Activated CD4-positive, alpha-beta memory T cell treated with anti-CD3 and anti-CD28 coated beads, Interleukin-2, amount 10 ng/mL, durations not matched to agents 7 days and 5 days (primary cell): ENCODE measurements around the gene MFNG. TPM values are rescaled to one million over a fixed set of nuclear protein-coding genes. Genes with fewer than 3 reads are reported as not detected.

Experiments used
- CTCF ChIA-PET: fragments of 350-600 bp; sonication (Branson Sonifier 250); formaldehyde crosslinking; loops from one replicate; lab custom pipeline; 2021; ENCODE audit warnings: antibody characterized with exemption, inconsistent platforms; lab: Charles Lee
- POLR2A ChIA-PET: fragments of 350-600 bp; sonication (Branson Sonifier 250); formaldehyde crosslinking; loops from one replicate; lab custom pipeline; 2021; ENCODE audit warnings: antibody characterized with exemption; lab: Charles Lee
- DNase-seq: peaks from one replicate; pipeline ENCODE4 v3.0.0-alpha.2; 2020
- H3K27ac Mint-ChIP-seq: one replicate; pipeline ENCODE4 v1.8.0; 2021; ENCODE audit warnings: mild to moderate bottlenecking, mixed read lengths
- H3K27me3 Mint-ChIP-seq: one replicate; pipeline ENCODE4 v1.8.0; 2021; ENCODE audit warnings: mixed read lengths
- H3K36me3 Mint-ChIP-seq: one replicate; pipeline ENCODE4 v1.8.0; 2021; ENCODE audit warnings: low read depth, mixed read lengths
- H3K4me1 Mint-ChIP-seq: one replicate; pipeline ENCODE4 v1.8.0; 2021; ENCODE audit warnings: mixed read lengths
- H3K4me3 Mint-ChIP-seq: one replicate; pipeline ENCODE4 v1.8.0; 2021; ENCODE audit warnings: mild to moderate bottlenecking, mixed read lengths
- H3K9me3 Mint-ChIP-seq: one replicate; pipeline ENCODE4 v1.8.0; 2021; ENCODE audit warnings: mixed read lengths
- total RNA-seq, 2 experiments: library from RNA; stranded (reverse); gene quantifications; one replicate each; pipeline ENCODE4 v1.2.3, GENCODE V29; 2021

Gene MFNG
- total RNA-seq, 2 experiments from 2014 or later, result 200 to 203 TPM

DNA sequence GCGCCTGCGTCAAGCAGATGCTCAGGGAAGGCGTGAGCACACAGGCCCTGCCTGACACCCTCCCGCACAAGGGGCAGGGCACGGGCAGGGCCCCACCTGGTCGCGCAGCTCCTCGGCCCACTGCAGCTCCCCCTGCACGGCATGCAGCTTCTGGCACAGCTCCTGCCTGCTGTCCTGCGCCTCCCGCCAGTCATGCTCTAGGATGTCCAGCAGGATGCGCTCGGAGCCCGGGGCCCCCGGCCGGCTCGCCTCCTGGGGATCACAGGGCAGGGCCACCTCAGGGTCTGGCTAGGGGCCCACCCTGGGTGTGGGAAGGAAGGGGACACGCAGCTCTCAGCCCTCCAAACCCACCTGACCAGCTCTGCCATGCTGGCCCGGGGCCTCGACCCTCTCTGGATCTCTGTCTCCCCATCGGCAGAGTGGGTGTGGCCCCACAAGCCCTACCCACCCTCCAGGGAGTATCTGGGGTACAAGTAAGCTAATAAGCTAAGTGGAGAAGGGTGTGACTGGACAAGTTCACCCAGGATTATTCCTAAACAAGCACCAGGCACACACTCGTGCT, 22.3 kb upstream of the MFNG start:
- Mint-ChIP-seq H3K4me1 (no peaks in the 10 kb centered on the region), H3K4me3 (no peak overlapping the region), H3K27ac (no peak overlapping the region), H3K36me3 (no peaks in the 10 kb centered on the region), H3K9me3 (no peaks in the 10 kb centered on the region), H3K27me3 (peaks cover 5% of the 10 kb centered on the region)
- POLR2A ChIA-PET, result no interaction called here
- DNase-seq, result no peak
- CTCF ChIA-PET, result no interaction called here

DNA sequence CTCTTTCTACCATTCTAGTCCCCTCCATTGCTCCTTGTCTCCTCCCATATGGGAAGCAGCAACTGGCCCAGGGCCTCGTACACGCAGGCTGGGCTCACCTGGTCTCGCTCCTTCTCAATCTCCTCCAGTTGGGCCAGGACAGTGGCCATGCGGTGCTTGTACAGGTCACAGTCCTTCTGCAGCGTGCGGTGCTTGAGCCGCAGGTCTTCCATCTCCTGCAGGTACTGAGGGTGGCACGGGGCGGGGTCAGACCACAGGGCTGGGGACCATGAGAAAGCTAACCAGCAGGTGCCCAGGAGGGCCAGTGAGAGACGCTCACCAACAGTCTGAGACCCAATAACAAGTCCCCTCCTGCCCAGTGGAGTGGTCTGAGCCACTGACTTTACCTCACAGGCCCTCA, 21.5 kb upstream of the MFNG start:
- H3K27me3 Mint-ChIP-seq, result peaks cover 8% of the 10 kb centered on the region
- CTCF ChIA-PET, result interaction anchor here (1.3 kb wide), 1 partner anchor 9 kb away, joined by 4 read pairs; no protein-coding TSS in a partner anchor
- no peaks in the 10 kb centered on the region for H3K4me1 Mint-ChIP-seq
- H3K27ac Mint-ChIP-seq, result no peak overlapping the region
- H3K4me3 Mint-ChIP-seq, result no peak overlapping the region
- POLR2A ChIA-PET, result no interaction called here
- H3K36me3 Mint-ChIP-seq, result no peaks in the 10 kb centered on the region
- DNase-seq, result no peak
- no peaks in the 10 kb centered on the region for H3K9me3 Mint-ChIP-seq

DNA sequence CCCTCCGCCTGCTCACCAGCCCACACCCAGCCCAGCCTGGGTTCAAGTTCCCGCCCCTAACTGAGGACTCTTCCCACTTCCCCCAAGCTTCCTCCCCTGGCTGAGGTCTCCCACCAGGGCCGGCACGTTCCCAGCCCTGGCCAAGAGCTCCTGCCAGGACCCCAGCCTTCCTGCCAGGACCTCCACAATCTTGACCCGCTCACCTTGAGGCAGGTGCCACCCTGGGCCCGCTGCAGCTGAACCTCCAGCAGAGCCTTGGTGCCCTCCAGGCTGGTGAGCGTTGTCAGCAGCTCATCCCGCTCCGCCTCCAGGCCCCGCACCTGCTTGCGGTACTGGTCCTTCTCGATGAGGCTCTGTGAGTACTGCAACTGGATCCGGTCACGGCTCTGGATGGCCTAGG, 19.8 kb upstream of the MFNG start:
- Mint-ChIP-seq H3K27me3 (peaks cover 4% of the 10 kb centered on the region), H3K4me3 (no peak overlapping the region), H3K9me3 (no peaks in the 10 kb centered on the region), H3K4me1 (peaks cover 9% of the 10 kb centered on the region), H3K36me3 (no peaks in the 10 kb centered on the region), H3K27ac (no peak overlapping the region)
- DNase-seq, result no peak
- POLR2A ChIA-PET, result interaction anchor here (0.9 to 1.6 kb wide), 3 partner anchors 19 to 276 kb away, joined by 3 read pairs; no protein-coding TSS in a partner anchor
- CTCF ChIA-PET, result interaction anchor here (0.6 to 1.7 kb wide), 3 partner anchors 9 to 34 kb away, joined by 3 to 4 read pairs (median 3); no protein-coding TSS in a partner anchor

DNA sequence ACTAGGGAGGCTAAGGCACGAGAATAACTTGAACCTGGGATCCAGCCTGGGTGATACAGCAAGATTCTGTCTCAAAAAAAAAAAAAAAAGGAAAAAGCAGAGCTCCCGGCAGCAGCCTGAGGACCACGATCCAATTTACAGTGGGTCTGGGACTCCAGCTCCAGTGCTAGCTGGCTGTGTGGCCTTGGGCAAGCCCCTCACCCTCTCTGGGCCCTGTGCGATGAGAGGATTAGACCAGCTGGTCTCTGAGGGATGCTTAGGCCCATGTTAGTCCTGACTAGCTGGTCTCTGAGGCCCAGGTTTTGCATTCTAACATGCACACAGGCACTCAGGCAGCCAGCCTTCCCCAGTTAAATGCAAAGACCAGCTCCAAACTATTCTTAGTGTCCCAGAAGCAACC, 19.4 kb upstream of the MFNG start:
- peaks cover 9% of the 10 kb centered on the region for H3K4me1 Mint-ChIP-seq
- no peaks in the 10 kb centered on the region for H3K36me3 Mint-ChIP-seq
- DNase-seq, result no peak
- ChIA-PET CTCF (interaction anchor here (0.7 to 1.3 kb wide), 2 partner anchors 19 to 34 kb away, joined by 3 read pairs; no protein-coding TSS in a partner anchor), POLR2A (interaction anchor here (0.6 to 1.6 kb wide), 4 partner anchors 19 to 565 kb away, joined by 3 to 4 read pairs (median 3); no protein-coding TSS in a partner anchor)
- H3K4me3 Mint-ChIP-seq, result no peak overlapping the region
- peaks cover 9% of the 10 kb centered on the region for H3K27me3 Mint-ChIP-seq
- H3K27ac Mint-ChIP-seq, result no peak overlapping the region
- H3K9me3 Mint-ChIP-seq, result no peaks in the 10 kb centered on the region

DNA sequence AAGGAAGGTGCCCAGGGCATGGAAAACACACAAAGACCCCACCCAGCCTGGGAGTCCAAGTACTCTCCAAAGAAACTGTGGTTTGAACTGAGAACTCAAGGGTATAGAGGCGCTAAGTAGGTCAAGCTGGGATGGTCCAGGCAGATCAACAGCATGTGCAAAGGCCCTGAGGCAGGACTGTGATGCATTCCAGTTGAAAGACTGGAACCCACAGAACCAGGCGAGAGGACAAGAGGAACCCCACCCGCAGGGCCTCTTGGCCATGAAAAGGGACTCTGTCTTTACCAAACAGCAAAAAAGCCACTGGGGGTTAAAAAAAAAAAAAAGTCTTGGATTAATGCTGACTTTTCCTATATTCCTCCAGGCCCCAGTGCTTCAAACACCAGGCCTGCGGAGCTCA, 18.8 kb upstream of the MFNG start:
- no peak overlapping the region for H3K4me3 Mint-ChIP-seq
- H3K36me3 Mint-ChIP-seq, result no peaks in the 10 kb centered on the region
- peaks cover 9% of the 10 kb centered on the region for H3K4me1 Mint-ChIP-seq
- H3K9me3 Mint-ChIP-seq, result no peaks in the 10 kb centered on the region
- H3K27me3 Mint-ChIP-seq, result peaks cover 8% of the 10 kb centered on the region
- ChIA-PET CTCF (interaction anchor here (0.6 to 1.3 kb wide), 3 partner anchors 11 to 33 kb away, joined by 3 read pairs; no protein-coding TSS in a partner anchor), POLR2A (interaction anchor here (0.6 to 0.9 kb wide), 2 partner anchors 275 to 564 kb away, joined by 3 to 4 read pairs; no protein-coding TSS in a partner anchor)
- no peak overlapping the region for H3K27ac Mint-ChIP-seq
- DNase-seq, result no peak

DNA sequence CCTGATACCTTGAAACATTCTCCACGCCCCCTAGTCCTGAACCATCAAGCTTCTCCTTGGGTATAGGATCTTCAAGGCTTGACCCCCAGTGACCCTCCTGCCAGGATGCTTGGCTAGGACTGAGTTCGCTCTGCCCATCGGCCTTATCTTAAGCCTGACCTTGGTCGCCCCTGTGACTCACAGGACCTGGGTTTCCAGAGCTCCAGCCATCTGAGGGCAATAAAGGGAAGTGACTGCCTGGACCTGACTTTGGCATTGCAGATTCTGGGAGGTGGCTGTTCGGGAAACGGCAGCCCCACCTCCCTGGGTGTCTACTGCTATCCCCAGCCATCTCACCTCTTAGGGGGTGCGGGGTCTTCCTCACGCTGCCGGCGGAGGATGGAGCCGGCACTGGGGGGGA, 17.7 kb upstream of the MFNG start:
- no peak overlapping the region for H3K4me3 Mint-ChIP-seq
- H3K36me3 Mint-ChIP-seq, result no peaks in the 10 kb centered on the region
- ChIA-PET CTCF (no interaction called here), POLR2A (no interaction called here)
- no peak for DNase-seq
- H3K27me3 Mint-ChIP-seq, result peaks cover 14% of the 10 kb centered on the region
- peaks cover 9% of the 10 kb centered on the region for H3K4me1 Mint-ChIP-seq
- H3K9me3 Mint-ChIP-seq, result no peaks in the 10 kb centered on the region
- H3K27ac Mint-ChIP-seq, result no peak overlapping the region

DNA sequence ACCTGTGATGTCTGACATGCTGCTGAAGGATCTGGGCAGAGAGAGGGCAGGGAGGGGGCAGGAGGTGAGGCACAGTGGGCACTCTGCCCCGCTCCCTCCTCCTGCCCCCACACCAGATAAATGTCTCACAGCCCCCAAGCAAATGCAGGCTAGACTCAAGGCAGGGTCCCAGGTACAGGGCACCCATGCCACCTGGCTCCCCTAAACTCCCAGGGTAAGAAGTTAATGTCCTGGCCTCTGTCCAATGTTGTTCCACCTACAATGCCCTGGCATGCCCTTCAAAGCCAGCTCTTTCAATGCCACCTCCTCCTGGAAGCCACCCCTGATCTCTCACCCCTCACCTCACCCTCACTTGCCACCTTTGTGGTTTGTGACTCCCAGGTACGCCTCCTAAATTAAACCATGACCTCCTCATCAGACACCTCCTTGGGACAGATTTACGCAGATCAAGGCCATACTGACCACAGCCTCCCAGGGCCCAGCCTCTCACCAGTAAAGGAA, 17.0 kb upstream of the MFNG start:
- peaks cover 9% of the 10 kb centered on the region for H3K4me1 Mint-ChIP-seq
- H3K4me3 Mint-ChIP-seq, result no peak overlapping the region
- H3K27ac Mint-ChIP-seq, result no peak overlapping the region
- POLR2A ChIA-PET, result no interaction called here
- H3K27me3 Mint-ChIP-seq, result peaks cover 14% of the 10 kb centered on the region
- H3K9me3 Mint-ChIP-seq, result no peaks in the 10 kb centered on the region
- H3K36me3 Mint-ChIP-seq, result no peaks in the 10 kb centered on the region
- CTCF ChIA-PET, result no interaction called here
- DNase-seq, result no peak

DNA sequence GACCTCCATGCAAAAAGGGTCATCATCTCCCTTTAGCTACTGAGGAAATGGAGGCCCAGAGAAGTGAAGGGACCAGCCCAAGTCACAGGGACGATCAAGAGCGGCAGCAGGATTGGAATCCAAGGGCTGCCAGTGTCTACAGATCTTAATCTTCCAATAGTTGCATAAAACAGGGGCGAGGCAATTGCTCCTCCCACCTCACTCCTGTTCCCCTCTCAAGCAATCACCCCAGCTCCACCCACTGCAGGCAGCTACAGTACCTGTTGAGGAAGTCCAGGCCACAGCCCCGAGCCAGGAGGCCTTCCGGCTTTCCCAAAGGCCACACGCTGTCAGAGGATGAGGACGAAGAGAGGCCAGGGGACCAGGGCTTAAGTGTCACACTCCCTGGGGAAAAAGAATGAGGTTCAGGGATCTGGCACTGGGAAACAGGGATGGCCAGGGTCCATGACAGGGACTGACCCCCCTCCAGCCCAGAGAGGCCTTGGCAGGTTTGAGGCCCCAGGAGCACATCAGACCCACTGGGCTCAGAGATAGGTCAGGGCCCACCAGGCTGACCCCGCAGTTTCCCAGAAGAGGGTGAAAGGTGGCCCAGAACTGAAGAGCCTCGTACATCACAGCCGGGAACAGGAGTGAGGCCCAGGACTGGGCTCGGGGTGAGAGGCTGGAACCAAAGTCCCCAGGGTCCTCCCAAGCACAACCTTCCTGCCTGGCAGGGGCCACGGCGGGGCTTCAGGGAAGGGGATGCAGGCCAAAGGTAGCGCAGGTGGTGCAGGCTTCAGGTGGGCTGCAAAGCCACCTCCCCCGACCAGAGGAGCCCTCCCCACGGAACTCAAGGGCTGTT, 16.4 kb upstream of the MFNG start:
- Mint-ChIP-seq H3K9me3 (no peaks in the 10 kb centered on the region), H3K27ac (no peak overlapping the region), H3K27me3 (peaks cover 14% of the 10 kb centered on the region), H3K4me3 (no peak overlapping the region), H3K36me3 (no peaks in the 10 kb centered on the region), H3K4me1 (peaks cover 9% of the 10 kb centered on the region)
- ChIA-PET CTCF (no interaction called here), POLR2A (no interaction called here)
- no peak for DNase-seq

DNA sequence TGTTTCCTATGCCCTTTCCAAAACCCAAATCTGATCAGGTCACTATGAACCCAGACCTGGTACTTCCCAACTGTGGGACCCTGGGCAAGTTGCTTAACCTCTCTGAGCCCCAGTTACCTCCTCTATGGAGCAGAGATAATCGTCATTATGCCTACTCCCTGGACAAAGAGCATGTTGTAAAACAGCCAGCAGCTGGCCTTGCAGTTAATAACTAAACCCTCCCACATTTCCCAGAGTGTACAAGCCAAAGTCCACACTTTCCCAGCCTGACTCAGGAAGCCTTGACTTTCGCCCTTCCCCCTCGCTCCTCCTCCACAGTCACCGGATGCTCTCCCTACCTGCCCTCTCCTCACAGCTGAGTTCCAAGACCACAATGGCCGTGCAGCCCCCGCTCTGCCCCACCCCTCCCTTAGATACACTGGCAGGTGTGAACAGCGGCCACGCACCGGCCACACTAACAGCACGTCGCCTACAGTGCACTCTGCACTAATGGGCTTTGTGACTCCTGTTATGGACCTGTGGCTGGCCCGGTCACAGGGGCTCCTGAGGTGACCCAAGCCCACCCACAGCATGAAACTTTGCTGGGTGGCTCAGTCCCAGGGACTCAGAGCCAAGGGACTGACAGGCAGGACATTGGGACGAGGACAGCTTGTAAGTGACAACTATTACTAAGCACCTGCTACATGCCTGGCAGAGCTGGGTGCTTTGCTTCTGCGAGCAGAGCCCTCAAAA, 15.6 kb upstream of the MFNG start:
- ChIA-PET CTCF (no interaction called here), POLR2A (no interaction called here)
- Mint-ChIP-seq H3K27ac (no peak overlapping the region), H3K9me3 (no peaks in the 10 kb centered on the region), H3K36me3 (no peaks in the 10 kb centered on the region), H3K4me1 (peaks cover 9% of the 10 kb centered on the region), H3K4me3 (no peak overlapping the region), H3K27me3 (peaks cover 15% of the 10 kb centered on the region)
- DNase-seq, result no peak

DNA sequence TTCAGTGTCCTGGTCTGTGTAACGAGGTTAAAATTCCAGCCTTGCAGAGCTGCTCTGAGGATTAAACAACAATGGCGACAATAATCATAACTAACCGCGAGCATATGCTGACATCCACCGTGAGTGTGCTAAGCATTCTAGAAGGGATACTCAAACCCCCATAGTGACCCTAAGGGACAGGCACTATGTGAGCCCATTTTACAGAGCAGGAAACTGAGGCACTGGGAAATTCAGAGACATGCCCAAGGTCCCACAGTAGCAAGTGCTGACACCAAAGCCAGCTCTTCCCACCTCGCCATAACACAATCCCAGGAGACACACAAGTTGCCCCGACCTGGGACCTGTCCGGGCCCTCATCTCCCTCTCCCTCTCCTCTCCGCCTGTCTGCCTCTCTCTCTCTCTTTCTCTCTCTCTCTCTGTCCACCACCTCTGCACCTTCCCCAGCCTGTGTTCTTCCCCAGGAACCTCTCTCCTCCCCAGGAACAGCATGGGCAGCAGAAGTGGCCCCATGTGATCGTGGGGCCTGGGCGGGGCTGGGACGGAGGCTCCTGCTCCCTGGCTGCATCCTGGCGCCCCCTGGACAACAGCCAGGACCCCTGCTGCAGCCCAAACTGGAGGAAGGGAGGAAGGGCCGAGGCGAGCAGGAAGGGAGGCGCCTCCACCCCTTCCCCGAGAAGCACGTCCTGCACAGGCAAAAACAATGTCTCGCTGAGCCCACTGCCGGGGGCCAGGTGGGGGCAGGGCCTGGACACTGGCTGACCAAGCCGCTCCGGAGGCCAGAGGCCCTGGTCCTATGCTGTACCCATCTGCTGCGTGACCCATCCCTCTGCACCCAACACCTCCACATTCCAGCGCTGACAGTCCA, 14.8 kb upstream of the MFNG start:
- Mint-ChIP-seq H3K9me3 (no peaks in the 10 kb centered on the region), H3K36me3 (no peaks in the 10 kb centered on the region), H3K27ac (no peak overlapping the region), H3K4me3 (no peak overlapping the region), H3K27me3 (peaks cover 17% of the 10 kb centered on the region), H3K4me1 (peaks cover 9% of the 10 kb centered on the region)
- ChIA-PET CTCF (interaction anchor here (1.0 to 2.0 kb wide), 2 partner anchors 9 to 15 kb away, joined by 3 to 4 read pairs; no protein-coding TSS in a partner anchor), POLR2A (interaction anchor here (3.8 kb wide), 1 partner anchor 15 kb away, joined by 18 read pairs; the partner anchor contains the start of gene MFNG)
- no peak for DNase-seq

DNA sequence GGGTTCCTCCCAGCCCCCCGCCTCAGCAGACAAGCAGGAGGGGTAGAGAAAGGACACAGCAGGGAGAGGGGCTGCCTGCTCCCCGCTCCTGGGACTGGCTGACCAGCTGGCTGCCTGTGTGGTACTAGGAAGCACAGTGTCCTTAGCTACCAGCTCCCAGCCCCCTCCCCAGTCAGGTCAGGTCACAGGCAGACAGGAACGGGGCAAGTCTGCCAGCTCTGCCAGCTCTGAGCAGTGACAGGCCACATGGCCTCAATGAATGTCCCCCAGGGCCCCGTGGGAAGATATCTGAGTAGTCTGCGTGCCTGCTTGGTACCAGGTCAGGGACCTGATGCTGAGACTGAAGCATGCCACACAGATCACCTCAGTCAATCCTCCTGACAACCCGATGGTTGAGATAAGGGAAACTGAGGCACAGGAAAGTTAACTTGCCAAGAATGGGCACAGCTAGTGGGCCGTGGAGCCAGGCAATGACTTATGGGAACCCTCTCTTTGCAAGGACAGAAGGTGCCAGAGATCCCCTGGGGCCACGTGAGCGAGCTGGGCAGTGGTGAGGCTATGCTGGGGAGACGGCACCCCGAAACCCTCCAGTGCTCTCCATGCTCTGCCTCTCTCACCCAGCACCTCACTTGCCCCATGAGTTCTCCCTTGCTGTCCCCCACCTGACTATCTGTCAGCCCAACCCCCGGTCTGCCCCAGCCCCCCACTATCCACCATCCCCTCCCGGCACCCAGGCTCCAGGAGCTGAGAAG, 13.8 kb upstream of the MFNG start:
- CTCF ChIA-PET, result interaction anchor here (1.0 to 2.0 kb wide), 2 partner anchors 8 to 14 kb away, joined by 3 to 4 read pairs; no protein-coding TSS in a partner anchor
- no peak for DNase-seq
- H3K36me3 Mint-ChIP-seq, result no peaks in the 10 kb centered on the region

More for the DNA sequence above, 13.8 kb upstream of the MFNG start:
- no peak overlapping the region for H3K27ac Mint-ChIP-seq
- no peak overlapping the region for H3K4me3 Mint-ChIP-seq
- H3K9me3 Mint-ChIP-seq, result no peaks in the 10 kb centered on the region
- peaks cover 9% of the 10 kb centered on the region for H3K4me1 Mint-ChIP-seq
- POLR2A ChIA-PET, result interaction anchor here (1.3 to 3.8 kb wide), 2 partner anchors 14 to 17 kb away, joined by 3 to 18 read pairs; partner anchors contain the start of gene MFNG
- H3K27me3 Mint-ChIP-seq, result peaks cover 17% of the 10 kb centered on the region
